SK-N-SH (cell line): ENCODE data around the gene TTC16. TPM values are rescaled to one million over a fixed set of nuclear protein-coding genes. Genes with fewer than 3 reads are reported as not detected.

ENCODE experiments used
- CTCF ChIA-PET: fragments of 300-600, 350-600 bp; formaldehyde crosslinking; extraction: SDS; loops from one replicate; lab custom pipeline; 2021; lab: Yijun Ruan, JAX
- POLR2A ChIA-PET: fragments of 350-600 bp; sonication (Branson Sonifier 250); formaldehyde crosslinking; extraction: SDS; loops from one replicate; lab custom pipeline; 2020; ENCODE audit warnings: antibody characterized with exemption, inconsistent platforms; lab: Yijun Ruan, JAX
- DNase-seq: peaks from one replicate; pipeline ENCODE4 v3.0.0; 2012
- H2AFZ ChIP-seq: fragments of 200-600 bp; sonication (generic); 2 replicates; pipeline ENCODE4 v1.8.1; 2016; ENCODE audit warnings: antibody characterized with exemption, mild to moderate bottlenecking, low read depth
- H3F3A ChIP-seq: fragments of 200-600 bp; sonication (generic); replicated peaks from 2 replicates; pipeline ENCODE3; 2016; ENCODE audit warnings: antibody characterized with exemption, mild to moderate bottlenecking; ENCODE audit not compliant: insufficient read depth
- H3K27ac ChIP-seq, 2 experiments: fragments of 200-500 bp in 1 of 2; fragments of 200-600 bp in 1 of 2; sonication (Bioruptor generic) in 1 of 2; sonication (generic), shearing (Covaris generic) in 1 of 2; 2 replicates each; pipeline versions ENCODE4 v1.5.1 to v1.6.1; 2014 to 2016; ENCODE audit warnings: low read depth in 2 of 2, inconsistent platforms in 1 of 2, low read length in 1 of 2, mild to moderate bottlenecking in 1 of 2, mixed read lengths in 1 of 2
- H3K27me3 ChIP-seq: fragments of 200-600 bp; sonication (generic), shearing (Covaris generic); 2 replicates; pipeline ENCODE4 v1.6.1; 2016; ENCODE audit warnings: mixed run types; ENCODE audit not compliant: insufficient read depth
- H3K36me3 ChIP-seq, 2 experiments: fragments of 200-500 bp in 1 of 2; fragments of 200-600 bp in 1 of 2; sonication (Bioruptor generic) in 1 of 2; sonication (generic) in 1 of 2; replicated peaks in 1 of 2; 2 replicates each; pipeline versions ENCODE3 to v1.5.1; 2014 to 2016; ENCODE audit warnings: low read length in 1 of 2, mild to moderate bottlenecking in 1 of 2; ENCODE audit not compliant: insufficient read depth in 2 of 2, control insufficient read depth in 1 of 2
- H3K4me1 ChIP-seq, 2 experiments: fragments of 200-500 bp in 1 of 2; fragments of 200-600 bp in 1 of 2; sonication (Bioruptor generic) in 1 of 2; sonication (generic), shearing (Covaris generic) in 1 of 2; 2 replicates each; pipeline versions ENCODE4 v1.5.1 to v1.6.1; 2014 to 2016; ENCODE audit warnings: low read depth in 1 of 2, low read length in 1 of 2, mixed run types in 1 of 2; ENCODE audit not compliant: insufficient read depth in 2 of 2, control insufficient read depth in 1 of 2
- H3K4me2 ChIP-seq: fragments of 200-600 bp; sonication (generic), shearing (Covaris generic); 2 replicates; pipeline ENCODE4 v1.6.1; 2017; ENCODE audit warnings: mixed run types
- H3K4me3 ChIP-seq, 2 experiments: fragments of 200-500 bp in 1 of 2; fragments of 200-600 bp in 1 of 2; sonication (Bioruptor generic) in 1 of 2; sonication (generic), shearing (Covaris generic) in 1 of 2; 2 replicates each; pipeline versions ENCODE4 v1.5.1 to v1.8.1; 2014 to 2016; ENCODE audit warnings: low read depth in 2 of 2, inconsistent platforms in 1 of 2, low read length in 1 of 2, mild to moderate bottlenecking in 1 of 2, mixed read lengths in 1 of 2, moderate library complexity in 1 of 2
- H3K79me2 ChIP-seq: fragments of 200-600 bp; sonication (generic); 2 replicates; pipeline ENCODE4 v1.8.1; 2017; ENCODE audit warnings: mild to moderate bottlenecking; ENCODE audit not compliant: insufficient read depth
- H3K9ac ChIP-seq: fragments of 200-600 bp; sonication (generic); 2 replicates; pipeline ENCODE4 v1.6.1; 2017; ENCODE audit warnings: mixed run types
- H3K9me2 ChIP-seq: fragments of 200-600 bp; sonication (generic); 2 replicates; pipeline ENCODE4 v1.6.1; 2017; ENCODE audit warnings: mixed run types
- H3K9me3 ChIP-seq: fragments of 200-600 bp; sonication (generic); 2 replicates; pipeline ENCODE4 v1.6.1; 2017; ENCODE audit warnings: mixed run types, mild to moderate bottlenecking, moderate library complexity
- H4K20me1 ChIP-seq: fragments of 200-600 bp; sonication (generic); 2 replicates; pipeline ENCODE4 v1.6.1; 2017; ENCODE audit warnings: mild to moderate bottlenecking, mixed run types; ENCODE audit not compliant: insufficient read depth
- CHD2 ChIP-seq: fragments of 150-350 bp; IDR thresholded peaks from 2 replicates; pipeline ENCODE4 v1.6.1; 2018; ENCODE audit warnings: low read length; ENCODE audit not compliant: partially characterized antibody
- EP300 ChIP-seq, 2 experiments: IDR thresholded peaks; 2 replicates each; pipeline versions ENCODE4 v1.4.0 to v1.6.1; 2012; ENCODE audit warnings: borderline replicate concordance in 1 of 2, low read depth in 1 of 2, low read length in 1 of 2
- FOSL2 ChIP-seq: IDR thresholded peaks from 2 replicates; pipeline ENCODE4 v1.4.0; 2012; ENCODE audit warnings: low read depth, mild to moderate bottlenecking, moderate library complexity, borderline replicate concordance
- FOXJ3 ChIP-seq: sonication (generic); formaldehyde crosslinking; IDR thresholded peaks from 2 replicates; pipeline ENCODE4 v1.5.1; 2020; ENCODE audit warnings: mild to moderate bottlenecking, missing genetic modification reagents
- JUND ChIP-seq: IDR thresholded peaks from 2 replicates; pipeline ENCODE4 v1.4.0; 2012
- MAX ChIP-seq: IDR thresholded peaks from 2 replicates; pipeline ENCODE4 v1.4.0; 2012; ENCODE audit warnings: low read depth
- MEF2A ChIP-seq: IDR thresholded peaks from 2 replicates; pipeline ENCODE4 v1.4.0; 2012; ENCODE audit warnings: low read depth, borderline replicate concordance
- NRF1 ChIP-seq: IDR thresholded peaks from 2 replicates; pipeline ENCODE4 v1.6.1; 2012; ENCODE audit warnings: low read depth, mild to moderate bottlenecking, low read length
- POLR2AphosphoS5 ChIP-seq: IDR thresholded peaks from 2 replicates; pipeline ENCODE4 v1.6.1; 2012; ENCODE audit warnings: low read depth, low read length
- RCOR1 ChIP-seq: fragments of 150-350 bp; IDR thresholded peaks from 2 replicates; pipeline ENCODE4 v1.6.1; 2017; ENCODE audit warnings: antibody characterized with exemption, low read length
- RFX5 ChIP-seq: IDR thresholded peaks from 2 replicates; pipeline ENCODE4 v1.6.1; 2012; ENCODE audit warnings: mild to moderate bottlenecking, improper control_type of control experiment, low read length
- TAF1 ChIP-seq: IDR thresholded peaks from 2 replicates; pipeline ENCODE4 v1.6.1; 2012; ENCODE audit warnings: low read depth, mild to moderate bottlenecking, low read length, moderate library complexity, borderline replicate concordance
- TEAD4 ChIP-seq: IDR thresholded peaks from 2 replicates; pipeline ENCODE4 v1.4.0; 2012; ENCODE audit warnings: mild to moderate bottlenecking, borderline replicate concordance; ENCODE audit not compliant: insufficient read depth
- USF1 ChIP-seq: IDR thresholded peaks from 2 replicates; pipeline ENCODE4 v1.4.0; 2012; ENCODE audit warnings: low read depth, borderline replicate concordance
- YY1 ChIP-seq: IDR thresholded peaks from 2 replicates; pipeline ENCODE4 v1.4.0; 2012; ENCODE audit warnings: low read depth, mild to moderate bottlenecking
- ZBTB33 ChIP-seq: IDR thresholded peaks from 2 replicates; pipeline ENCODE4 v1.4.0; 2012; ENCODE audit warnings: low read depth, borderline replicate concordance
- WGBS: methylation state at CpG from one replicate; pipeline ENCODE4 v1.1.6; 2017; ENCODE audit warnings: low lambda C conversion rate; 5-methylcytosine and 5-hydroxymethylcytosine counted together
- polyA plus RNA-seq, 3 experiments: library from polyadenylated mRNA; depleted of rRNA; stranded (reverse); fragments of >200 nt; gene quantifications; 2 replicates each; pipeline ENCODE4 v1.2.3, GENCODE V29; 2012
- TF ChIP-seq, protein P1 (sequence below): fragments of 200-600 bp; sonication (generic); IDR thresholded peaks from 2 replicates; pipeline ENCODE4 v1.6.1; 2017; ENCODE audit warnings: antibody characterized with exemption, mild to moderate bottlenecking, moderate library complexity

Gene TTC16
- polyA plus RNA-seq, 1 of the 3 experiments (the other 2 are of a cell fraction) = 0.05 TPM

DNA sequence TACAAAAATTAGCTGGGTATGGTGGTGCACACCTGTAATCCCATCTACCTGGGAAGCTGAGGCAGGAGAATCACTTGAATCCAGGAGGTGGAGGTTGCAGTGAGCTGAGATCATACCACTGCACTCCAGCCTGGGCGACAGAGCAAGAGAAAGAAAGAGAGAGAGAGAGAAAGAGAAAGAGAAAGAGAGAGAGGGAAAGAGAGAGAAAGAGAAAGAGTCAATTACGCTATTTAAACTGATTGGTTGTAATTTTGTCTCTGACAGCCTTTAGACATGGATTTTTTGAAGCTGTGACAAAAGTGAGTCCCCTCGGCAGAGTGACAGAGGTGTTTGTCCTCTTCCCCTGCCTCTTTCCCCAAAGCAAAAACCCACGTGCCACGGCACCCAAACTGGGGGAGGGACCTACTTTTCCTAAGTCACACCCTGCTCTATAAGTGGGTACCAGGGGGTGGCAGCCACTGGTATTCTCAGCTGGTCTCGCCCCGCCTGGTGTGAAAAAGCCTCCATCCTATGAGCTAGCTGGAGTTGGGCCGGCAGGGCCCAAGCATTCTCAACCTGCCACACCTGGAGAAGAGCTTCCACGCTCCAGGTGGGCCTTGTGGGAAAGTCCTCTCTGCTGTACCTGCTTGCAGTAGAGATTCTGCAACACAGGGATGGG is 12.5 kb upstream of the TTC16 start (continued):
- TF ChIP-seq USF1 (no peak), MEF2A (no peak), TEAD4 (no peak)

DNA sequence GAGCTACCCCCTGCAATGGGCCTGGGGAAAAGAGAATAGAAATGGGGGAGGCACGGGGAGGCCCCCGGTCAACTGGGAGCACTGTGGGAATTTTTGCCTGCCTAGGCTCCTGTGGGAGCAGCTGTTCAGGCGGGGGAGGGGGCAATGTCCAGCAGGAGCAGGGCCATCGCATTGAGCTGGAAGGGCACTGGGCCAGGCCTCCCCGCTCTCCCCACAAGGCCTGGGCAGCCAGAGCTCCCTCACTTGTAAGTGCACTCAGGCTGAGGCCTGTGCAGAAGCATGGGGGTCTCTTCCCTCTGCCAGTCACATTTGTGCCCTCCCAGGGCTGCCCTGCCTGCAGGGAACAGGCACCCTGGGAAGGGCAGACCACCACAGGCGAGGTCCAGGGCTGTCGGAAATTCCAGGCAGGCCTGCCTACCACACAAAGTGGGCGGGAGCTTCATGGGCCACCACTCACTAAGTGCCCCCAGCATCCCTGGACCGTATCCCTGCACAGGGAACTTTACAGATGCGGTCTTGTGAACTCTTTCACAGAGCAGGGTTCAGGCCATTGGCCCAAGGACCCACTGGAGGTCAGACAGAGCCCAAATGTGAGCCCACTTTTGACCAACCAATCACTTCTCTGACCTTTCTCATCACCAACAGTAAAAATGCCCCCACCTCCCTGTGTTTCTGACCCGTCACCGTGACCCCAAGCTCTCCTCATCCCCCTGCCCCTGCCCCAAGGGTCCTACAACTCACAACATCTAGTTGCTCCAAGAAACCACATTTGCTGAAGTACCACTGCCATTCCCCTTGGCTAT is 10.1 kb upstream of the TTC16 start:
- POLR2A ChIA-PET = interaction anchor here (1.3 kb wide), 1 partner anchor 29 kb away, joined by 5 read pairs; the partner anchor contains the start of gene TOR2A
- no peaks in the 10 kb centered on the region for H3K27me3 ChIP-seq
- CTCF ChIA-PET = interaction anchor here (0.7 to 3.7 kb wide), 6 partner anchors 29 to 168 kb away, joined by 3 to 14 read pairs (median 3); partner anchors contain the start of gene TOR2A

More for the DNA sequence above, 10.1 kb upstream of the TTC16 start:
- TF ChIP-seq FOSL2 = no peak
- TF ChIP-seq, protein P1, sequence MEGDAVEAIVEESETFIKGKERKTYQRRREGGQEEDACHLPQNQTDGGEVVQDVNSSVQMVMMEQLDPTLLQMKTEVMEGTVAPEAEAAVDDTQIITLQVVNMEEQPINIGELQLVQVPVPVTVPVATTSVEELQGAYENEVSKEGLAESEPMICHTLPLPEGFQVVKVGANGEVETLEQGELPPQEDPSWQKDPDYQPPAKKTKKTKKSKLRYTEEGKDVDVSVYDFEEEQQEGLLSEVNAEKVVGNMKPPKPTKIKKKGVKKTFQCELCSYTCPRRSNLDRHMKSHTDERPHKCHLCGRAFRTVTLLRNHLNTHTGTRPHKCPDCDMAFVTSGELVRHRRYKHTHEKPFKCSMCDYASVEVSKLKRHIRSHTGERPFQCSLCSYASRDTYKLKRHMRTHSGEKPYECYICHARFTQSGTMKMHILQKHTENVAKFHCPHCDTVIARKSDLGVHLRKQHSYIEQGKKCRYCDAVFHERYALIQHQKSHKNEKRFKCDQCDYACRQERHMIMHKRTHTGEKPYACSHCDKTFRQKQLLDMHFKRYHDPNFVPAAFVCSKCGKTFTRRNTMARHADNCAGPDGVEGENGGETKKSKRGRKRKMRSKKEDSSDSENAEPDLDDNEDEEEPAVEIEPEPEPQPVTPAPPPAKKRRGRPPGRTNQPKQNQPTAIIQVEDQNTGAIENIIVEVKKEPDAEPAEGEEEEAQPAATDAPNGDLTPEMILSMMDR = no peak
- no peak for TF ChIP-seq RFX5
- TF ChIP-seq MEF2A = no peak
- no peak for TF ChIP-seq FOXJ3 (CRISPR knock-in tag)
- no peak for TF ChIP-seq ZBTB33
- TF ChIP-seq NRF1 = no peak
- TF ChIP-seq JUND = no peak
- no peak for TF ChIP-seq TEAD4
- no peak for TF ChIP-seq POLR2AphosphoS5
- no peak for TF ChIP-seq YY1
- no peak for TF ChIP-seq TAF1
- no peak for TF ChIP-seq USF1
- no peak for TF ChIP-seq MAX
- no peak for TF ChIP-seq RCOR1
- no peak for TF ChIP-seq CHD2
- TF ChIP-seq EP300 (IDR thresholded peaks at IDR 0.05; ENCODE audit: borderline replicate concordance in 1 of 2, low read depth in 1 of 2, low read length in 1 of 2) = no peak
- no peak overlapping the region for H3K4me3 ChIP-seq
- no peaks in the 10 kb centered on the region for H4K20me1 ChIP-seq
- no peaks in the 10 kb centered on the region for H3K79me2 ChIP-seq
- H3K9ac ChIP-seq = no peak overlapping the region
- no peaks in the 10 kb centered on the region for H3K9me2 ChIP-seq
- H3F3A ChIP-seq = no peaks in the 10 kb centered on the region
- peaks cover 0 to 28% of the 10 kb centered on the region in 2 experiments; a peak in 1 of 4 replicates for H3K4me1 ChIP-seq
- no peaks in the 10 kb centered on the region for H3K9me3 ChIP-seq
- DNase-seq = peak; percentile 62
- no peak overlapping the region for H3K4me2 ChIP-seq
- no peaks in the 10 kb centered on the region for H3K36me3 ChIP-seq
- H2AFZ ChIP-seq = no peak overlapping the region
- 91% methylated on average over 8 of the region's 12 CpGs for WGBS
- H3K27ac ChIP-seq = peak overlapping the region in 1 of 2 experiments; percentile 23; a peak in 1 of 4 replicates
